GM19395 (cell line): ENCODE measurements around the gene ZNF598.
"Not testable (repeated sequence)": the region's sequence is repeated elsewhere in the genome, so short reads cannot be mapped to it uniquely, and the experiment has no call there.

ENCODE experiments used
- ATAC-seq: cut with Tn5 transposase; IDR thresholded peaks from one replicate; pipeline ENCODE4 v1.9.1; 2021; ENCODE audit warnings: mild to moderate bottlenecking, moderate library complexity; ENCODE audit not compliant: unreplicated experiment

ZNF598 gene

GRCh38 chr16:2040787-2041522 is 31.3 kb upstream of the ZNF598 start:
- ATAC-seq = no peak

DNA sequence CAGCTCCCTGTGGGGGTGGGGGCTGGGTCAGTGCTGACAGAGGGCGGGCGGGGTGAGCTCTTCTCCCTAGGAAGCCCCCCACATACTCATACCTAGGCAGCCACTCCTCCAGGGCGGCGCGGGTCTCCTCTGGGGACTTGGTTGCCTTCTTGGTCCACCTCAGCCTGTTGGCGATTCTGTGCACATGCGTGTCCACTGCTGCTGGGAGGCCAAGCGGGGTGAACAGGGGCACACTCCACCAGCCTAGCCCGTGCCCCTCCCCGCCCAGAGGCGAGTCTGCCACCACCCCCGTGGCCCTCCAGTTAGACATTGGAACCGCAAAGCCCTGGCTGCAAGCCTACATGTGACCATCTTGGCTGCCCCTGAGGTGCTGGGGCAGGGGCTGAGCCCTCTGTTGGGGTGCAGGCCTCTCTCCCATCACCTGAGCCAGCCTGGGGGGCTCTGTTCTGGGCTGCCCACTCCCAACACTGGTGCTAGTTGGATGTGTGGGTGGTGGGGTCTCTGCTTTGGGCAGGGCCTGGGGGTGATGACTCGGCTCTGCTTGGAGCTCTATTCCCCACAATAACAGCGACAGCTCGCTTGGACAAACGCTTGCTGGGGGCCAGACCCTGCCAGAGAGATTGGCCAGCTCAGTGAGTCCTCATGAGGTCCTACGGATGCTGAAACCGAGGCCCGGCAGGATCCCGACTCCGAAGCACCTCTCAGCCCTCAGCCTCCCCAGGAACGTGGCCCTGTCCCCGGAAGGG is 30.6 kb upstream of the ZNF598 start:
- no peak for ATAC-seq

GRCh38 chr16:2039274-2040031 is 29.8 kb upstream of the ZNF598 start:
- no peak for ATAC-seq

- ATAC-seq = no peak
Observed at GRCh38 chr16:2038382-2039231, 29.0 kb upstream of the ZNF598 start.

DNA sequence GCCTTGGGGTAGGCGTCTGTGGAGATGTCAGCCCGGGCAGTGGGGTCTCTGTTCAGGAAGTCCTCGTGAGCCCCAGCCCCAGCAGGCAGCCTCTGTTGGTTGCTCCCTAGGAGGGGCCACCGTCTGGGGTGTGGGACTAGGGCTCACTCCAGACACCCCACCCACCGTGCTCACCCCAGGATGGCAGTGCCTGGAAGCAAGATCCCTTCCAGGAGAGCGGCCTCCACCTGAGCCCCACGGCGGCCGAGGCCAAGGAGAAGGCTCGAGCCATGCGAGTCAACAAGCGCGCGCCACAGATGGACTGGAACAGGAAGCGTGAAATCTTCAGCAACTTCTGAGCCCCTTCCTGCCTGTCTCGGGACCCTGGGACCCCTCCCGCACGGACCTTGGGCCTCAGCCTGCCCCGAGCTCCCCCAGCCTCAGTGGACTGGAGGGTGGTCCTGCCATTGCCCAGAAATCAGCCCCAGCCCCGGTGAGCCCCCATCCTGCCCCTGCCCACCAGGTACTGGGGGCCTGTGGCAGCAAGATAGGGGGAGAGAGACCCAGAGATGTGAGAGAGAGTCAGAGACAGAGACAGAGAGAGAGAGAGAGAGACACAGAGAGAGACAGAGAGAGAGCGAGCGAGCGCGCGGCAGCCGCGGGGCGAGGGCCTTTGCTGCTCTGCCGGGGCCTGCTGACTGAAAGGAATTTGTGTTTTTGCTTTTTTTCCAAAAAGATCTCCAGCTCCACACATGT is 28.2 kb upstream of the ZNF598 start:
- no peak for ATAC-seq

- ATAC-seq = no peak
Observed at GRCh38 chr16:2037115-2037514, 27.5 kb upstream of the ZNF598 start.

GRCh38 chr16:2036200-2036966 is 26.8 kb upstream of the ZNF598 start:
- ATAC-seq = no peak

DNA sequence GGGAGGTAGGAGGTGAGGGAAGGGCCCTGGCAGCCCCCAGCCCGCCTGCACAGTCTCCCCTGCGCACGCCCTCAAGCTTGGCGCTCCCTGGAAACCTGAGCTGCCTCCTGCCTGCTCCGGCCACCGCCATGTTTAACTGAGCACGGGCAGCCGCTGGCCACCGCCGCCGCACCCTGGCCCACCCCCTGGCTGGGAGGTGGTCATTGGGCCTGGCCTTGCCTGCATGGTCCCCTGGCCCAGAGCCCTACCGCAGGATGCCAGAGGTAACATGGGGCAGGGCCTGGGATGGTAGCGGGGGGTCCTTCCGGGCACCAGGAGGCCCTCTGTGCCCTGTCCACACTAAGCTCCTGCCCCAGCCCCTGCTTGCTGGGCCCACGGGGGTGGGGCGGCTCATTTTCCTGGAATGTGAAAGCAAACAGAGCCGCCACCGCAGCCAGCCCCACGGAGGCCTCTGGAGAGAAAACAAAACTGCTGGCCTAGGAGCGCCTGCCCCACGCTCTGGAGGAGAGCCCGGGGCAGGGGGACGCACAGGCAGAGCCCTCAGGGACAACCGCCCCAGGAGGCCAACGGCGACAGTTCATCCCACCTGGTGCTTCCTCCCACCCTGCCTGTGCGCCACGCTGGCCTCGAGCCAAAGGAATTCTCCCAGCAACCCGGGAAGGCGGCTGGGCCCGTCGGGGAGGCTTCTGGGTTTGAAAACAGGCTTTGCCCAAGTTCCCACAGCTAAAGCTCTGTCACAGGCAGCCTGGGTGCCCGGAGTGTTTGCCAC is 26.0 kb upstream of the ZNF598 start:
- no peak for ATAC-seq

GRCh38 chr16:2034696-2035430 is 25.2 kb upstream of the ZNF598 start:
- no peak for ATAC-seq

- not testable (repeated sequence) for ATAC-seq
Observed at GRCh38 chr16:2033909-2034695, 24.5 kb upstream of the ZNF598 start.

- no peak for ATAC-seq
Observed at GRCh38 chr16:2033057-2033908, 23.7 kb upstream of the ZNF598 start.

DNA sequence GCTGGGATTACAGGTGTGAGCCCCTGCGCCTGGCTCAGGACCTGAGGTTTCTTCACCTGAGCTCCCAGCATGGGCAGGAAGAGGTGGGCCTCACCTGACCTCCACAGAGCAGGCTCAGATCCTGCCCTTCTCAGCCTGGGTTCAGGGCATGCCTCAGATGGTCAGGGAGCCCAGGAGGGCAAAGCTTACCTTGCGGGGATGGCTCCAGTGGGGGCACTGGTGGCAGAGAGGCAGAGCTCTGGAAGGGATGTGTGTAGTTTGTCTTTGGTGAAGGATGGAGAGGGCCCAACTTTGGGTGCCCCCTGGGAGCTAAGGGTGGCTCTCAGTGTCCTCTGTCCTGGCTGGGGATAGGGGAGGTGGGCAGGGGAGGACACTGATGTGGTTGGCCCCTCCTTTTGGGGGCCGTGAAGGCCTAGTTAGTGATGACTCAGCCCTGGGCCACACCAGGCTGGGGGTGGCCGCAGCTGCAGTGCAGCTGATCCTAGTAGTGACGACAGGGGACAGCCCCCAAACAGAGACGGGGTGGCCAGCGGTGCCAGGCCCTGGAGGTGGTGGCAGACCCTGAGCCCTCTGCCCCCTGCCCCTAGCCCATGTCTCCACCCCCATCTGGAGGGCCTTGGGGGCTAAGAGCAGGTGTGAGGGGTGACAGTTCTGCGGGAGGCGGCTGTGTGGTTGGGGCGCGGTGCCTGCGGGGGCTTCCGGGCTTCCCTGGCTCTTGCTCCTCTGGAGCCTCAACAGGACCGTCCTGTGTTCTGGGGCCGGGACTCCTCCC is 22.9 kb upstream of the ZNF598 start:
- no peak for ATAC-seq

- ATAC-seq = no peak
Observed at GRCh38 chr16:2031081-2031577, 21.5 kb upstream of the ZNF598 start.

- ATAC-seq = no peak
Observed at GRCh38 chr16:2030036-2030435, 20.4 kb upstream of the ZNF598 start.

GRCh38 chr16:2029350-2029749 is 19.7 kb upstream of the ZNF598 start:
- ATAC-seq = no peak
